ENCODE results near the gene ZNF148.

- TF ChIP-seq TAF1 (IDR thresholded peaks at IDR 0.05; ENCODE audit: borderline replicate concordance, insufficient read depth, low read length) (no peak), POLR2AphosphoS5 (IDR thresholded peaks at IDR 0.05; ENCODE audit: low read depth, low read length) (no peak), REST (IDR thresholded peaks at IDR 0.05; ENCODE audit: insufficient read depth in 1 of 2, low read depth in 2 of 2, low read length in 2 of 2) (no peak)
Measured at GRCh38 chr3:125334675-125335560, 40.2 kb downstream of the ZNF148 start.
